ENCODE results near the gene CALM1.

Gene CALM1

GRCh38 chr14:90412058-90412457 is 15.2 kb downstream of the CALM1 start:
- peak; percentile 20 for DNase-seq

- no peak for DNase-seq
Measured at GRCh38 chr14:90416720-90417119, 19.9 kb downstream of the CALM1 start.

GRCh38 chr14:90418053-90418452 is 21.2 kb downstream of the CALM1 start:
- DNase-seq = no peak

GRCh38 chr14:90419200-90419599 is 22.4 kb downstream of the CALM1 start:
- peak; percentile 95 for DNase-seq

- DNase-seq = no peak
Measured at GRCh38 chr14:90421001-90421631, 24.3 kb downstream of the CALM1 start.

- no peak for DNase-seq
Measured at GRCh38 chr14:90421632-90422020, 24.8 kb downstream of the CALM1 start.

GRCh38 chr14:90423166-90423565 is 26.3 kb downstream of the CALM1 start:
- no peak for DNase-seq

GRCh38 chr14:90424075-90424474 is 27.2 kb downstream of the CALM1 start:
- DNase-seq = no peak

- no peak for DNase-seq
Measured at GRCh38 chr14:90424686-90425372, 28.0 kb downstream of the CALM1 start.

- no peak for DNase-seq
Measured at GRCh38 chr14:90425373-90425879, 28.6 kb downstream of the CALM1 start.

- DNase-seq = no peak
Measured at GRCh38 chr14:90426031-90426540, 29.3 kb downstream of the CALM1 start.

- peak; percentile 44 for DNase-seq
Measured at GRCh38 chr14:90426663-90427062, 29.8 kb downstream of the CALM1 start.

GRCh38 chr14:90427848-90428426 is 31.1 kb downstream of the CALM1 start:
- DNase-seq = no peak

GRCh38 chr14:90428676-90429075 is 31.8 kb downstream of the CALM1 start:
- no peak for DNase-seq

GRCh38 chr14:90429236-90429635 is 32.4 kb downstream of the CALM1 start:
- DNase-seq = no peak

GRCh38 chr14:90429754-90430153 is 32.9 kb downstream of the CALM1 start:
- DNase-seq = no peak

GRCh38 chr14:90434370-90435020 is 37.7 kb downstream of the CALM1 start:
- no peak for DNase-seq

- DNase-seq = no peak
Measured at GRCh38 chr14:90438841-90439240, 42.0 kb downstream of the CALM1 start.

GRCh38 chr14:90440021-90440451 is 43.2 kb downstream of the CALM1 start:
- DNase-seq = no peak

- no peak for DNase-seq
Measured at GRCh38 chr14:90440592-90440991, 43.8 kb downstream of the CALM1 start.

GRCh38 chr14:90442388-90442787 is 45.6 kb downstream of the CALM1 start:
- no peak for DNase-seq

GRCh38 chr14:90443161-90444076 is 46.6 kb downstream of the CALM1 start:
- no peak for DNase-seq

Measured in fibroblast of upper back skin (primary cell).